BJ (cell line): ENCODE results near the gene BCL2. TPM values are rescaled to one million over a fixed set of nuclear protein-coding genes. Genes with fewer than 3 reads are reported as not detected.

Source experiments
- CTCF ChIA-PET: fragments of 350-600 bp; formaldehyde crosslinking; extraction: SDS; loops from one replicate; lab custom pipeline; 2021; ENCODE audit warnings: antibody characterized with exemption, inconsistent platforms; lab: Yijun Ruan, JAX
- POLR2A ChIA-PET: fragments of 300-600 bp; sonication (Branson Sonifier 250); formaldehyde crosslinking; extraction: SDS; loops from one replicate; lab custom pipeline; 2021; ENCODE audit warnings: antibody characterized with exemption; lab: Charles Lee
- DNase-seq: peaks from one replicate; pipeline ENCODE4 v3.0.0-alpha.2; 2011; ENCODE audit warnings: low read depth
- H3K27me3 ChIP-seq: 2 replicates; pipeline ENCODE4 v1.6.0; 2011; ENCODE audit warnings: low read length; ENCODE audit not compliant: control insufficient read depth, insufficient read depth
- H3K36me3 ChIP-seq: 2 replicates; pipeline ENCODE4 v1.5.1; 2011; ENCODE audit warnings: low read length; ENCODE audit not compliant: control insufficient read depth, insufficient read depth
- H3K4me3 ChIP-seq: 2 replicates; pipeline ENCODE4 v1.5.1; 2011; ENCODE audit warnings: low read depth, mild to moderate bottlenecking, control low read depth, low read length
- polyA plus RNA-seq: library from polyadenylated mRNA; depleted of rRNA; stranded (reverse); fragments of >200 nt; gene quantifications from 2 replicates; pipeline ENCODE4 v1.2.3, GENCODE V29; 2011
- TF ChIP-seq, protein P1 (sequence below): IDR thresholded peaks from 2 replicates; pipeline ENCODE4 v1.5.1; 2011; ENCODE audit warnings: low read depth, mild to moderate bottlenecking, control low read depth, inconsistent platforms, low read length, moderate library complexity; ENCODE audit not compliant: insufficient read depth

BCL2 gene
- polyA plus RNA-seq, 1 experiment: 0.15 TPM

GRCh38 chr18:63271148-63271547, 48.4 kb downstream of the BCL2 start:
- POLR2A ChIA-PET: no interaction called here
- DNase-seq: no peak
- CTCF ChIA-PET: no interaction called here
- H3K4me3 ChIP-seq: no peak overlapping the region
- peaks cover 5% of the 10 kb centered on the region; the same call in 1 of the 2 replicates for H3K27me3 ChIP-seq
- TF ChIP-seq, protein P1, sequence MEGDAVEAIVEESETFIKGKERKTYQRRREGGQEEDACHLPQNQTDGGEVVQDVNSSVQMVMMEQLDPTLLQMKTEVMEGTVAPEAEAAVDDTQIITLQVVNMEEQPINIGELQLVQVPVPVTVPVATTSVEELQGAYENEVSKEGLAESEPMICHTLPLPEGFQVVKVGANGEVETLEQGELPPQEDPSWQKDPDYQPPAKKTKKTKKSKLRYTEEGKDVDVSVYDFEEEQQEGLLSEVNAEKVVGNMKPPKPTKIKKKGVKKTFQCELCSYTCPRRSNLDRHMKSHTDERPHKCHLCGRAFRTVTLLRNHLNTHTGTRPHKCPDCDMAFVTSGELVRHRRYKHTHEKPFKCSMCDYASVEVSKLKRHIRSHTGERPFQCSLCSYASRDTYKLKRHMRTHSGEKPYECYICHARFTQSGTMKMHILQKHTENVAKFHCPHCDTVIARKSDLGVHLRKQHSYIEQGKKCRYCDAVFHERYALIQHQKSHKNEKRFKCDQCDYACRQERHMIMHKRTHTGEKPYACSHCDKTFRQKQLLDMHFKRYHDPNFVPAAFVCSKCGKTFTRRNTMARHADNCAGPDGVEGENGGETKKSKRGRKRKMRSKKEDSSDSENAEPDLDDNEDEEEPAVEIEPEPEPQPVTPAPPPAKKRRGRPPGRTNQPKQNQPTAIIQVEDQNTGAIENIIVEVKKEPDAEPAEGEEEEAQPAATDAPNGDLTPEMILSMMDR: no peak
- no peaks in the 10 kb centered on the region for H3K36me3 ChIP-seq

DNA sequence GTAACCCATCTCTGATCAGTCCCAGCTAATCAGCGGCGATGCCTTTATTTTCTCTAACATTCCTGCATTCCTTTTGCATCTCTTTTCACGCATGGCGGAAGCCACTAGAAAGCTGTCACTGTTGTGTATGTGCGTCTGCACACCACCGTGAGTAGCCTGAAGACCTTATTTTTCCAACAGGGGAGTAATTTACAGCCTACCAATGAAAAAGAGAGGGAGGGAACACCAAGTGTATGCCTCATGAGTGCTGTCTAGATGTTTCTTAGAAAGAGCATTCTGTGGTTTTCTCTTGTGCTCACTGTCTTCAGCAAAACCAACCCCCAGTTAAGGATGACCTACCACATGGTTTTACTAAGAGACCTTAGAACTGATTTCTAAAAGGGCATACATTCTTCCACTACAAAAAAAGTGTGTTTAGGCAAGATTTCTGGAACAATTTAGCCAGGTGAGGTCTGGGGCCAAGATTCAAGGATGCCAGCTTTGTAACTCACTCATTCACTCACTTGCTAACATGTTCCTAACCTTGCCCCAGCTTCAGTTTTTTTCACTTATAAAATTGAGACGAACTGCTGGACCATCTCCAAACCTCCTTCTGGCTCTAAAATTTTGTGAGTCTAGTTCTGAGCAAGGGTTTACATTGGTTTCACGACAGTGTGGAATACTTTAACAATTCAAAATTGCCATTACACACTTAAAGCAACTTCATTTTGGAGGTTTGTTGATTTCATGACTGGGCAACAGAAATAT, 51.4 kb downstream of the BCL2 start:
- no peak for DNase-seq
- TF ChIP-seq, protein P1: no peak
- Histone ChIP-seq H3K36me3 (no peaks in the 10 kb centered on the region), H3K4me3 (no peak overlapping the region), H3K27me3 (peaks cover 5% of the 10 kb centered on the region; the same call in 1 of the 2 replicates)
- ChIA-PET CTCF (interaction anchor here (0.7 kb wide), 1 partner anchor 985 kb away, joined by 4 read pairs; no protein-coding TSS in a partner anchor), POLR2A (no interaction called here)

- no peaks in the 10 kb centered on the region for H3K36me3 ChIP-seq
- peaks cover 5% of the 10 kb centered on the region for H3K27me3 ChIP-seq
- H3K4me3 ChIP-seq: no peak overlapping the region
- no peak for DNase-seq
- ChIA-PET POLR2A (no interaction called here), CTCF (no interaction called here)
- TF ChIP-seq, protein P1: no peak
These were observed 52.4 kb downstream of the BCL2 start for GRCh38 chr18:63266888-63267790.

- no peaks in the 10 kb centered on the region for H3K36me3 ChIP-seq
- ChIA-PET POLR2A (no interaction called here), CTCF (no interaction called here)
- DNase-seq: no peak
- no peak overlapping the region for H3K4me3 ChIP-seq
- TF ChIP-seq, protein P1: no peak
- H3K27me3 ChIP-seq: peaks cover 5% of the 10 kb centered on the region
These were observed 54.2 kb downstream of the BCL2 start for GRCh38 chr18:63265326-63265725.

DNA sequence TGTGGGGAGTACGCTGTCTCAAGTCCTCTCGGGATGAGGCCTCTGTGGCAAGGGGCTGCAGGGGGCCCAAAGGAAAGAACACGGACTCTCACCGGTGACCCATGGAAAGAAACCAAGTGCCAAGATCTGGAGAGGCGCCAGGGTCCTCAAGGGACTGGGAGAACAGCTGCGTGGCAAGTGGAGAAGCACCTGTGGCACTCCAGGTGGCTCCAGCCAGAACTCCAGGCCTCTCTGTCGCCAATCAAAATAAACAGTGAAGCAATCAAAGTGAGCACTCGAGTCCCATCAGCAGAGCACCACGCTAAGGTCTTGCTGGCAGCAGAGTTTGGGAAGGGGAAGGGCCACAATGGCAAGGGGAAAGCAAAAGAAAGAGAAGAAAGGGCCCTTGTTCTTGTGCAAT, 54.7 kb downstream of the BCL2 start:
- TF ChIP-seq, protein P1: no peak
- DNase-seq: no peak
- POLR2A ChIA-PET: no interaction called here
- Histone ChIP-seq H3K36me3 (no peaks in the 10 kb centered on the region), H3K4me3 (no peak overlapping the region), H3K27me3 (peaks cover 5% of the 10 kb centered on the region)
- CTCF ChIA-PET: no interaction called here
